MM.1S (cell line): ENCODE results near the gene CES4A.
A peak's percentile ranks its signal among the peaks of the same experiment; 100 is the strongest.

Source experiments
- DNase-seq: peaks from one replicate; pipeline ENCODE4 v3.0.0-alpha.2; 2015
- H2AFZ ChIP-seq: fragments of 300-600 bp; sonication (generic); 2 replicates; pipeline ENCODE4 v1.6.0; 2016; ENCODE audit warnings: antibody characterized with exemption, low read length
- H3F3A ChIP-seq: fragments of 300-600 bp; sonication (generic); 2 replicates; pipeline ENCODE4 v1.6.1; 2016; ENCODE audit warnings: mild to moderate bottlenecking, antibody characterized with exemption, low read length, moderate library complexity, mixed read lengths; ENCODE audit not compliant: insufficient read depth
- H3K27ac ChIP-seq: fragments of 300-600 bp; sonication (generic); 2 replicates; pipeline ENCODE4 v1.5.1; 2016; ENCODE audit warnings: mild to moderate bottlenecking, low read length
- H3K27me3 ChIP-seq: fragments of 300-600 bp; sonication (generic); replicated peaks from 2 replicates; pipeline ENCODE4 v1.6.0; 2016; ENCODE audit warnings: low read length; ENCODE audit not compliant: insufficient read depth
- H3K36me3 ChIP-seq: fragments of 300-600 bp; sonication (generic); replicated peaks from 2 replicates; pipeline ENCODE4 v1.6.1; 2016; ENCODE audit warnings: mild to moderate bottlenecking, low read length, mixed read lengths; ENCODE audit not compliant: insufficient read depth
- H3K4me1 ChIP-seq: fragments of 300-600 bp; sonication (generic); 2 replicates; pipeline ENCODE4 v1.6.1; 2016; ENCODE audit warnings: low read length, mixed read lengths
- H3K4me2 ChIP-seq: fragments of 300-600 bp; sonication (generic); 2 replicates; pipeline ENCODE4 v1.6.0; 2016; ENCODE audit warnings: low read depth, low read length
- H3K4me3 ChIP-seq: fragments of 300-600 bp; sonication (generic); 2 replicates; pipeline ENCODE4 v1.5.1; 2016; ENCODE audit warnings: low read length, mixed read lengths
- H3K79me2 ChIP-seq: fragments of 300-600 bp; sonication (generic); 2 replicates; pipeline ENCODE4 v1.6.1; 2016; ENCODE audit warnings: mixed run types, low read length, mixed read lengths
- H3K9ac ChIP-seq: fragments of 300-600 bp; sonication (generic); 2 replicates; pipeline ENCODE4 v1.6.1; 2016; ENCODE audit warnings: low read length, mixed read lengths
- H3K9me2 ChIP-seq: fragments of 300-600 bp; sonication (generic); replicated peaks from 2 replicates; pipeline ENCODE4 v1.6.1; 2016; ENCODE audit warnings: mild to moderate bottlenecking, low read length, mixed read lengths; ENCODE audit not compliant: insufficient read depth
- H3K9me3 ChIP-seq: fragments of 300-600 bp; sonication (generic); replicated peaks from 2 replicates; pipeline ENCODE4 v1.6.1; 2016; ENCODE audit warnings: mild to moderate bottlenecking, low read length, mixed read lengths; ENCODE audit not compliant: insufficient read depth
- H4K20me1 ChIP-seq: fragments of 300-600 bp; sonication (generic); 2 replicates; pipeline ENCODE4 v1.6.1; 2016; ENCODE audit warnings: mild to moderate bottlenecking, low read length, moderate library complexity, mixed read lengths; ENCODE audit not compliant: insufficient read depth
- CTCF ChIP-seq: fragments of 300-600 bp; sonication (generic); IDR thresholded peaks from 2 replicates; pipeline ENCODE4 v1.5.1; 2016; ENCODE audit warnings: antibody characterized with exemption, low read length, mixed read lengths
- EZH2 ChIP-seq: fragments of 300-600 bp; sonication (generic); optimal IDR thresholded peaks from 2 replicates; pipeline ENCODE3; 2017; ENCODE audit warnings: low read depth, mild to moderate bottlenecking, antibody characterized with exemption, low read length, mixed read lengths
- EZH2phosphoT487 ChIP-seq: fragments of 300-600 bp; sonication (generic); IDR thresholded peaks from 2 replicates; pipeline ENCODE4 v1.6.1; 2018; ENCODE audit warnings: antibody characterized with exemption, low read length

Gene CES4A

GRCh38 chr16:67028167-67028695 lies 39.8 kb downstream of the CES4A start:
- Histone ChIP-seq H3K36me3 (peaks cover 5% of the 10 kb centered on the region; the same call in 1 of the 2 replicates), H3K27ac (peak overlapping the region; percentile 72), H3K9me3 (no peaks in the 10 kb centered on the region), H3K27me3 (no peaks in the 10 kb centered on the region), H3K4me3 (peak overlapping the region; percentile 61), H3K9ac (peak overlapping the region; percentile 80), H2AFZ (peak overlapping the region; percentile 74), H3K4me2 (peak overlapping the region; percentile 69), H3K9me2 (no peaks in the 10 kb centered on the region), H3K4me1 (peaks cover 12% of the 10 kb centered on the region), H3F3A (0 out of 2 replicates have a peak, but pooled peaks cover 2% of the 10 kb centered on the region), H4K20me1 (no peaks in the 10 kb centered on the region), H3K79me2 (peaks cover 40% of the 10 kb centered on the region)
- DNase-seq: no peak
- TF ChIP-seq EZH2 (no peak), CTCF (no peak; the same call in 1 of the 2 replicates), EZH2phosphoT487 (no peak)

GRCh38 chr16:67028696-67029253 lies 40.4 kb downstream of the CES4A start, which contains the start of gene CBFB:
Gene CBFB, plus strand, starts transcription at chr16:67029149. Its CDS starts 259 bp downstream, at chr16:67029408.
- peaks cover 12% of the 10 kb centered on the region for H3K4me1 ChIP-seq
- H3K27me3 ChIP-seq: no peaks in the 10 kb centered on the region
- peaks cover 46% of the 10 kb centered on the region for H3K79me2 ChIP-seq
- TF ChIP-seq EZH2 (no peak), CTCF (peak; percentile 43; the same call in 1 of the 2 replicates)
- 0 out of 2 replicates have a peak, but pooled peaks cover 2% of the 10 kb centered on the region for H3F3A ChIP-seq
- H4K20me1 ChIP-seq: no peaks in the 10 kb centered on the region
- H3K4me3 ChIP-seq: peak within 1 kb of the TSS; percentile 71
- H3K9me3 ChIP-seq: no peaks in the 10 kb centered on the region
- H3K9me2 ChIP-seq: no peaks in the 10 kb centered on the region
- peak within 1 kb of the TSS; percentile 88 for H3K9ac ChIP-seq
- peak within 1 kb of the TSS; percentile 75 for H3K27ac ChIP-seq
- H3K4me2 ChIP-seq: peak within 1 kb of the TSS; percentile 89
- H3K36me3 ChIP-seq: peaks cover 5% of the 10 kb centered on the region; the same call in 1 of the 2 replicates
- DNase-seq: peak; percentile 94
- H2AFZ ChIP-seq: peak within 1 kb of the TSS; percentile 83

- Histone ChIP-seq H3K27ac (peak overlapping the region; percentile 75; the same call in 1 of the 2 replicates), H3F3A (0 out of 2 replicates have a peak, but pooled peaks cover 2% of the 10 kb centered on the region), H3K27me3 (no peaks in the 10 kb centered on the region), H3K4me2 (peak overlapping the region; percentile 89), H3K4me3 (peak overlapping the region; percentile 71), H3K79me2 (peaks cover 53% of the 10 kb centered on the region), H3K9me2 (no peaks in the 10 kb centered on the region), H2AFZ (peak overlapping the region; percentile 83), H3K9ac (peak overlapping the region; percentile 88), H3K4me1 (peaks cover 15% of the 10 kb centered on the region), H4K20me1 (0 out of 2 replicates have a peak, but pooled peaks cover 6% of the 10 kb centered on the region), H3K9me3 (no peaks in the 10 kb centered on the region), H3K36me3 (peaks cover 5% of the 10 kb centered on the region; the same call in 1 of the 2 replicates)
- no peak for TF ChIP-seq CTCF
- TF ChIP-seq EZH2: no peak
- TF ChIP-seq EZH2phosphoT487: no peak
- DNase-seq: peak; percentile 47
These were observed 41.1 kb downstream of the CES4A start for GRCh38 chr16:67029254-67030096.
